ENCODE results near the gene KRT6A. TPM values are rescaled to one million over a fixed set of nuclear protein-coding genes. Genes with fewer than 3 reads are reported as not detected.

Gene KRT6A
- total and polyA plus RNA-seq, 2 experiments from 2014 or later, result not detected

DNA sequence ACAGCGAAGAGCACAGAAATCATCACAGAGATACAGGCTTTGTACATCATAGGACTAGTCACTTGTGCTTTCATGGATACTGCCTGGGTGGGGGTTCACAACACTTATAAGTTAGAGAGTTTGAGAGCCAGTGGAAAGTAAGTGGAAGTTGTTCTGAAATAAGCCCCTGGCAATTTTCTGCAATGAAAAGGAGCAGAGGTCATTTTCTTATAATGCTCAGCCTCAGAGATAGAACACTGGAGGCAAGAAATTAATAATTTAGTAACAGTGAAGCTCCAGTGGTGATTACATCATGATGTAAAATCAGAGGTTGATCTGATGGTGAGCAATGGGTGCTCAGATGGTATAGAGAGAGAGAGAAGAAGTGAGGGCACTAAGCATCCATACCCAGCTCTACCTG is 5.8 kb downstream of the KRT6A start:
- H3F3A ChIP-seq (ENCODE audit: insufficient read depth), result no peaks in the 10 kb centered on the region
- peaks cover 4% of the 10 kb centered on the region for H3K9me3 ChIP-seq (ENCODE audit: low read depth)
- no peak overlapping the region for H3K27ac ChIP-seq
- H3K27me3 ChIP-seq (replicated peaks; ENCODE audit: insufficient read depth), result peaks cover 49% of the 10 kb centered on the region
- WGBS, 2 experiments (ENCODE audit: low coverage in 1 of 2, low lambda C conversion rate in 2 of 2, missing lambda C conversion rate in 2 of 2), result 38% methylated on average over 1 of the region's 1 CpG
- no peak overlapping the region for H3K4me2 ChIP-seq (ENCODE audit: unreplicated experiment)
- no peaks in the 10 kb centered on the region for H3K9me2 ChIP-seq (ENCODE audit: insufficient read depth)
- H3K9ac ChIP-seq, result no peak overlapping the region
- H3K4me1 ChIP-seq (ENCODE audit: insufficient read depth), result no peaks in the 10 kb centered on the region
- H3K36me3 ChIP-seq (ENCODE audit: low read depth), result no peaks in the 10 kb centered on the region
- H4K20me1 ChIP-seq (ENCODE audit: insufficient read depth), result no peaks in the 10 kb centered on the region
- in situ Hi-C loops (cut with MboI), result no loop called here
- DNase-seq, result no peak
- H3K4me3 ChIP-seq, result no peak overlapping the region
- TF ChIP-seq EZH2 (IDR thresholded peaks at IDR 0.05; ENCODE audit: insufficient read depth, poor library complexity, severe bottlenecking), result no peak
- TF ChIP-seq EZH2phosphoT487 (IDR thresholded peaks at IDR 0.05; ENCODE audit: insufficient read depth, low read depth), result no peak
- H3K79me2 ChIP-seq (ENCODE audit: insufficient read depth), result no peaks in the 10 kb centered on the region
- H2AFZ ChIP-seq, result no peak overlapping the region

DNA sequence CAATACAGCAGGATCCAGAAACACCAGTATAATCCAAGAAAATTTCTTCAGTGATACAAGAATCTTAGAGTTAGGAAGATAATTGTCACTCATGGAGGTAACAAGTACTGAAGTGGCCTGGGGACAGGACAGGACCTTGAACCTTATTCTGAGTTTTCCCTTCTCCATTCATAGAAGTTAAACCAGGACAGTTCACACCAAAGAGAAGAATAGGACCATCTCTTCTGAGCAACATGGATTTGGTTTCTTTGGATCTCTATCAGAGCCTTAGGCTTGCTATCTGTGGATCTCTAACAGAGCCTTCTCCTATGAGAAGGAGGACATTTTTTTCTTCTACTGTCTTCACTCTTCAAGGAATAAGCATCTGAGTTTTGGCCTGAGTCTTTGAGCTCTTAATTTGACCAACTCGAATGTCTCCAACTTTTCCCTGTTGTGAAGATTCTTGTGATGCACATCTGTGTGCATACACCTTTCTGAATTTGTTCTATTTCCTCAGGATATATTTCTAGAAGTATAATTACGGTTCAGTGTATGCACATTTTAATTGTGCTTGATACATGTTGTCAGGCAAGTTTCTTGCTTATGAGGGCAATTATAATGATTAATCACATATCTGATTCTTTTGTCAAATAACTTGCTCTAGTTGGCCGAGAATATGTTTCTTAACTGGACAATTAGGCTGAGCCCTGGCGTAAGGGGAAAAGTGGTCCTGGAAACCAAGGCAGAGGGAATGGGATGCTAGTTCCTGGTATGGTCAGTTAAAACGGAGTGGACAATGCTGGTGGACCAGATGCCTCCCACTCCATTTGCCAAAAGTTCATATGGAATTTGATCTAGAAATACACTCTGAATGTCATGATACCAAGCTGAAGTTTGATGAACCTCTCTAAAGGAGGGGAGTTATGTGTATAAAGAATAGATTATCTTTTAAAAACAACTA is 6.6 kb downstream of the KRT6A start:
- Histone ChIP-seq H3K36me3 (ENCODE audit: low read depth) (no peaks in the 10 kb centered on the region), H3K4me3 (no peak overlapping the region), H4K20me1 (ENCODE audit: insufficient read depth) (no peaks in the 10 kb centered on the region), H2AFZ (no peak overlapping the region), H3K27me3 (replicated peaks; ENCODE audit: insufficient read depth) (peaks cover 49% of the 10 kb centered on the region), H3K79me2 (ENCODE audit: insufficient read depth) (no peaks in the 10 kb centered on the region), H3K4me1 (ENCODE audit: insufficient read depth) (no peaks in the 10 kb centered on the region), H3K9me3 (ENCODE audit: low read depth) (peaks cover 4% of the 10 kb centered on the region), H3K27ac (no peak overlapping the region), H3K4me2 (ENCODE audit: unreplicated experiment) (no peak overlapping the region), H3K9ac (no peak overlapping the region), H3F3A (ENCODE audit: insufficient read depth) (no peaks in the 10 kb centered on the region), H3K9me2 (ENCODE audit: insufficient read depth) (no peaks in the 10 kb centered on the region)
- DNase-seq, result no peak
- TF ChIP-seq EZH2 (IDR thresholded peaks at IDR 0.05; ENCODE audit: insufficient read depth, poor library complexity, severe bottlenecking) (no peak), EZH2phosphoT487 (IDR thresholded peaks at IDR 0.05; ENCODE audit: insufficient read depth, low read depth) (no peak)
- 52 to 55% methylated on average over 5 of the region's 5 CpGs for WGBS, 2 experiments (ENCODE audit: low coverage in 1 of 2, low lambda C conversion rate in 2 of 2, missing lambda C conversion rate in 2 of 2)
- in situ Hi-C loops (cut with MboI), result no loop called here

DNA sequence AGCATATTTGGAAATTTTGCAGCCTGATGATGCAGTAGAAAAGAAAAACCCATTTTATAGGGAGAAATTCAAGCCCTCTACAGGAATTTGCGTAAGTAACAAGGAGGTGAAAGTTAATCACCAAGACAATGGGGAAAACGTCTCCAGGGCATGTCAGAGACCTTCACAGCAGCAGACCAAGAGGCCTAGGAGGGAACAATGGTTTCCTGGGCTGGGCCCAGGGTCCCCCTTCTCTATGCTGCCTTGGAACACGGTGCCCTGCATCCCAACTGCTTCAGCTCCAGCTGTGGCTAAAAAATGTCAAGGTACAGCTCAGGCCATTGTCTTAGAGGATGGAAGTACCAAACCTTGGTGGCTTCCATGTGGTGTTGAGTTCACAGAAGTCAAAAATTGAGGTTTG is 13.0 kb downstream of the KRT6A start:
- Histone ChIP-seq H3K4me3 (no peak overlapping the region), H2AFZ (no peak overlapping the region), H3K9ac (no peak overlapping the region), H3K4me1 (ENCODE audit: insufficient read depth) (no peaks in the 10 kb centered on the region), H3K27me3 (replicated peaks; ENCODE audit: insufficient read depth) (peaks cover 45% of the 10 kb centered on the region), H3K27ac (no peak overlapping the region), H3K9me2 (ENCODE audit: insufficient read depth) (no peaks in the 10 kb centered on the region), H3K9me3 (ENCODE audit: low read depth) (peaks cover 4% of the 10 kb centered on the region), H3K4me2 (ENCODE audit: unreplicated experiment) (no peak overlapping the region), H3K79me2 (ENCODE audit: insufficient read depth) (no peaks in the 10 kb centered on the region), H3K36me3 (ENCODE audit: low read depth) (no peaks in the 10 kb centered on the region), H3F3A (ENCODE audit: insufficient read depth) (no peaks in the 10 kb centered on the region), H4K20me1 (ENCODE audit: insufficient read depth) (no peaks in the 10 kb centered on the region)
- no peak for DNase-seq
- TF ChIP-seq EZH2 (IDR thresholded peaks at IDR 0.05; ENCODE audit: insufficient read depth, poor library complexity, severe bottlenecking), result no peak
- no peak for TF ChIP-seq EZH2phosphoT487 (IDR thresholded peaks at IDR 0.05; ENCODE audit: insufficient read depth, low read depth)
- in situ Hi-C loops (cut with MboI), result no loop called here
- 39 to 50% methylated on average over 3 of the region's 3 CpGs for WGBS, 2 experiments (ENCODE audit: low coverage in 1 of 2, low lambda C conversion rate in 2 of 2, missing lambda C conversion rate in 2 of 2)

DNA sequence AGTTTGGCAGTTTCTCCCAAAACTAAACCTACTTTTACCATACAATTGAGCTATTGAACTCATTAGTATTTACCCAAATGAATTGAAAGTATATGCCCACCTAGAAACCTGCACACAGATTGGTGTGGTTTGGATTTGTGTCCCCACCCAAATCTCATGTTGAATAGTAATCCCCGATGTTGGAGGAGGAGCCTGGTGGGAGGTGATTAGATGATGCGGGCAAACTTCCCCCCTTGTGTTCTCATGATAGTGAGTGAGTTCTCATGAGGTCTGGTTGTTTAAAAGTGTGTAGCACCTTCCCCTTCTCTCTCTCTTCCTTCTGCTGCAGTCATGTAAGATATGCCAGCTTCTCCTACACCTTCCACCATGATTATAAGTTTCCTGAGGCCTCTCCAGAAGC is 15.4 kb downstream of the KRT6A start:
- H3K79me2 ChIP-seq (ENCODE audit: insufficient read depth), result no peaks in the 10 kb centered on the region
- TF ChIP-seq EZH2 (IDR thresholded peaks at IDR 0.05; ENCODE audit: insufficient read depth, poor library complexity, severe bottlenecking), result no peak
- no peak for TF ChIP-seq EZH2phosphoT487 (IDR thresholded peaks at IDR 0.05; ENCODE audit: insufficient read depth, low read depth)
- H3K4me3 ChIP-seq, result no peak overlapping the region
- no peaks in the 10 kb centered on the region for H3K9me3 ChIP-seq (ENCODE audit: low read depth)
- no peaks in the 10 kb centered on the region for H4K20me1 ChIP-seq (ENCODE audit: insufficient read depth)
- DNase-seq, result no peak
- H3K27me3 ChIP-seq (replicated peaks; ENCODE audit: insufficient read depth), result peaks cover 25% of the 10 kb centered on the region
- no peaks in the 10 kb centered on the region for H3K36me3 ChIP-seq (ENCODE audit: low read depth)
- in situ Hi-C loops (cut with MboI), result no loop called here
- H3K9me2 ChIP-seq (ENCODE audit: insufficient read depth), result no peaks in the 10 kb centered on the region
- no peak overlapping the region for H3K4me2 ChIP-seq (ENCODE audit: unreplicated experiment)
- no peak overlapping the region for H3K27ac ChIP-seq
- H3K9ac ChIP-seq, result no peak overlapping the region
- 48 to 64% methylated on average over 2 of the region's 2 CpGs for WGBS, 2 experiments (ENCODE audit: low coverage in 1 of 2, low lambda C conversion rate in 2 of 2, missing lambda C conversion rate in 2 of 2)
- H3K4me1 ChIP-seq (ENCODE audit: insufficient read depth), result no peaks in the 10 kb centered on the region
- no peak overlapping the region for H2AFZ ChIP-seq
- no peaks in the 10 kb centered on the region for H3F3A ChIP-seq (ENCODE audit: insufficient read depth)

Data from GM23248 (cell line).